ENCODE measurements around the gene GABRQ. TPM values are rescaled to one million over a fixed set of nuclear protein-coding genes. Genes with fewer than 3 reads are reported as not detected.

Gene GABRQ
- not detected for total RNA-seq

DNA sequence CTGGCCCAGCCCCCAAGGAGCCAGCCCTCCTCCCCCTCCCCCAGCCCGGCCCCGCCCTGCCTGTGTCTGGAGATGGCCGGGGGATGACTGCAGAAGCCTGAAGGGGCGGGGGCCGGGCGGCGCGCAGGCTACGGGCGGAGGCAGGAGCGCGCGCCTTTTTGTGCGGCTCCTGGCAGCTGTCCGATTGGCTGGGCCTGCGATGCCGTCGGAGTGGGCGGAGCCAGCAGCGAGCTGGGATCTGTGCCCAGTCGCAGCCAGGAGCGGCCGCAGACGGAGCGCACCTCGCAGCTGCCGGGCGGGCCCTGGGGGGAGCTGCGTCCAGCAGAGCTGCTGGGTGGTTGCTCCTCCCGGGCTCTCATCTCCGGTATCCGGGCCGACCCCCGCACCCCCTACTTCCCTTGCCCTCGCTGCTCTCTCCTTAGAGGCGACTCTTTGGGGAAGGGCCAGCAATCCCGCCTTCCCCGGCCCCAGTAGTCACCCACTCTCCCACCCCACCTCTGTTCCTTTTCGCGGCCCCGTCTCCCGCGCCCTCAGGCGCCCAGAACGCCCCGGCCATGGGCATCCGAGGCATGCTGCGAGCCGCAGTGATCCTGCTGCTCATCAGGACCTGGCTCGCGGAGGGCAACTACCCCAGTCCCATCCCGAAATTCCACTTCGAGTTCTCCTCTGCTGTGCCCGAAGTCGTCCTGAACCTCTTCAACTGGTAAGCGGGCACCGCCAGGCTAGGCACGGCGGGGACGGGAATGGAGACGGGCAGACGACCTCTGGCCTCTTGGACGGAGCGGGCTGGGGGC lies at the start of gene GABRQ:
GABRQ (plus strand) TSS at position 247 of the 794 bp plus-strand sequence; CDS start at position 555, 308 bp downstream.
- DNase-seq: no peak

GRCh38 chrX:152588206-152588605 lies 49.5 kb upstream of the GABRQ start:
- no peak for DNase-seq

GRCh38 chrX:152600853-152601633 lies 36.7 kb upstream of the GABRQ start:
- no peak for DNase-seq

- DNase-seq: no peak
Measured at GRCh38 chrX:152601848-152602616, 35.7 kb upstream of the GABRQ start.

- DNase-seq: no peak
Measured at GRCh38 chrX:152614791-152615190, 22.9 kb upstream of the GABRQ start.

DNA sequence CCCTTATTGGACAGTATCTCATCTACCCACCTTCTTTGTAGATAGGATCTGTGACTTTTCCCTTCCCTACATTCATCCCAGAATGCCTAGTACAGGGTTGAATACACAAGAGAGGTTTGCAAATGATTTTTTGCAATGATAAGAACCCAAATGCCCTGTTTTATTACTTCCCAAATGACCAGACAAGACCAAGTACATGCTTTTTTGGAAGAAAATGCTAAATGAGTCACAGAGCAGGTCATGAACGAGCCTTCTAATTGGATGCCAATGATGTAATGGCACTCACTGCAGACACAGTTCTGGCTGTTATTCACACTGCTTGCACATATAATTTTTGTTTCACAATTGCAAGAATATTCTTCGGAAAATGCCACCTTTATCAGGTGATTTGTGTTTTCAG lies 17.8 kb upstream of the GABRQ start:
- DNase-seq: no peak

- no peak for DNase-seq
Measured at GRCh38 chrX:152632445-152633097, 5.1 kb upstream of the GABRQ start.

- DNase-seq: no peak
Measured at GRCh38 chrX:152635941-152636340, 1.8 kb upstream of the GABRQ start.

DNA sequence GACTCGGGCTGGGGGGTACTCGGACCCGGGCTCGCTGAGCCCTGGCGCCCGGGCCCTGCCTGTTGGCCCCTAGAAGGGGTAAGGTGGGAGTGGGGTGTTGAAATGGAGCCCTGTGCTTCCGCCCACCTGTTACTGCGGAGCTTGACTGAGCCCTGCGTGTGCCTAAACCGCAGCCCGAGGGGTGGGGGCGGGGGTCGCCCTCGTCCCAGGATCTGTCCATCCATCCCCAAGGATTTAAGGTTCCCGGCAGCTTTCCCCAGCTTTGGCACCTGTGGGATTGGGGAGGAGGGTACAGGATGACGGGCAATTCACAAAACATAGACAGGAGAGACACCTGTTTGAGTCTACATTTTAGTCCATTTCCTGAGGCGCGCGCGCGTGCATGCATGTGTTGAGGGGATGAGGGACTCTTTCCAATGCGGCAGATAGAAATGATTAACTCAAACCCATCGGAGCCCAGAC lies 779 bp downstream of the GABRQ start:
- DNase-seq: no peak

DNA sequence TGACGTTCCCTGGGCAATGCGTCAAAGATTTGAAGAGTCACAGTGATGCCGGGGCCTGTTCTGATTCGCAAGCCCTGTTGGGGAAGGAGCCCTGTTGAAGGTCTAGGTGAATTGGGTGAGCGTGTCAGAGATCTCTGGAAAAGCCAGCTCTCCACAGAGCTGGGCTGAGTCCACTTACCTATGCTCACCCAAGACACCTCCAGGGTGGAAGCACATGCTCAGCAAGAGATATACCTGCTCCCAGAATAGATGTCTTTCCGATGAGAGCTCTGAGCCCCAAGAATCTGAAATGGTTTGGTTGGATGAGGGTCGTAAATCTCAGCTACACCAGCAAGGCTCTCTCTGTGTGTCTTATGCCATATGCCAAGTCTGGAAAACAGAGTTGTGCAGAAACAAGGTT lies 1.7 kb downstream of the GABRQ start:
- no peak for DNase-seq

DNA sequence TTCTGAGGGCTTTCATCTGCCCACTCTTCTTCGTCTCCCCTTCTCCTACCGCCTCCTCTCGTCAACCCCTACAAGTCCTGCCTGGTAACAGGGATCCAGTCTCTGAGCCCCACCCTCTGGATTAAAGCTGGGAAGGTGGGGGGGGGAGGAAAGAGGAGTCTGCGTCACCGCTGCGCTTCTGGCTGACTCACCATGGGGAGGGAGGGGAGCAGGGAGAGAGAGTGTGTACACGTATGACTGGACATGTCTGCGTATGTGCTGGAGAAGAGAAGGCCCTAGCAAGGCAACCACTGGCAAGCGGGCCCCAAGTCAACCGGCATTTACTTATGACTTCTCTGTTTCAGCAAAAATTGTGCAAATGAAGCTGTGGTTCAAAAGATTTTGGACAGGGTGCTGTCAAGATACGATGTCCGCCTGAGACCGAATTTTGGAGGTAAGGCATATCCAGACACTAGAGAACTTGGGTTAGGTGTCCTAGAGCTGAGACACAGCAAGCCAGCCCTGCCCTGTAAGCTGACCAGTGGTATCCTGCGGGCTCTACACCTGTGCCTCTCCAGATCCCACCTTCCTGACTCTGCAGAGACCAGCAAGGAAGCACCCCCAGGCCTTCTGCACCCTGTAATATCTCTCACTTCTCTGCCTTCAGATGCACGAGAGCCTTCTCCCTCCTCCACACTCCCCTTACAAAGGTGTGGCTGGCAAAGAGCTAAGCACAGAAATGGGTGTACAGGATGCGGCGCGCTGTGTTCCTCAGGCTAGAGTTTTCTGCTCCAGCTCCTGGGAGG lies 2.5 kb downstream of the GABRQ start:
- DNase-seq: no peak

GRCh38 chrX:152641256-152641875 lies 3.7 kb downstream of the GABRQ start:
- no peak for DNase-seq

- DNase-seq: no peak
Measured at GRCh38 chrX:152641996-152642395, 4.3 kb downstream of the GABRQ start.

DNA sequence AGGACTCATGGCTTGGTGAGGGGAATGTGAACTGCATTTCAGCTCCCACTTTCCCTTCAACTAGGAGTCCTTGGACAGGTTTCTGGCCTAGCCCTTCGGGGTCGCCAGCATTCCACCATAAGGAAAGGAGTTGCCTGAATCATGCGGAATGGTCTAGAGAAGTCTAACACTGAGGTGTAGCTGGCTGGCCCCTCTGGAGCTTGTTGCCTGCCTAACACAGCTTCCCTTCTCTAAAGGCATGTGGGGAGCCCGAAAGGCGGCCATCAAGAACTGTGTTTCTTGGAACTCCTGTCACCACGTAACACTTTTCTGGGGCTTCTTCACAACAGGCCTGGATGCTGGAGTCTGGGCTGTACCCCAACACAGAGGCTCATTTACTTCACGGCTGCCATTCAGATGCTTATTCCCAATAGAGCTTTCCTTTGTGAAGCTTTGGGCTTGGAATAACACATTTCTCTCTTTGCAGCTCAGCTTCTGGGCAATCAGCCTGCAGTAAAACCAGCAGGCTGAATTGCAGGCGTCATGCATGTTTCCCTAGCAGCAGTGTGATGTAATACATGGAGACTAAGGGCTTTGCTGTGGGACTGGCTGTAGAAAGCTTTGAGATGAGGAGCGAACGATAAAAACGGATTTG lies 5.4 kb downstream of the GABRQ start:
- DNase-seq: no peak

GRCh38 chrX:152646961-152647360 lies 9.3 kb downstream of the GABRQ start:
- DNase-seq: no peak

DNA sequence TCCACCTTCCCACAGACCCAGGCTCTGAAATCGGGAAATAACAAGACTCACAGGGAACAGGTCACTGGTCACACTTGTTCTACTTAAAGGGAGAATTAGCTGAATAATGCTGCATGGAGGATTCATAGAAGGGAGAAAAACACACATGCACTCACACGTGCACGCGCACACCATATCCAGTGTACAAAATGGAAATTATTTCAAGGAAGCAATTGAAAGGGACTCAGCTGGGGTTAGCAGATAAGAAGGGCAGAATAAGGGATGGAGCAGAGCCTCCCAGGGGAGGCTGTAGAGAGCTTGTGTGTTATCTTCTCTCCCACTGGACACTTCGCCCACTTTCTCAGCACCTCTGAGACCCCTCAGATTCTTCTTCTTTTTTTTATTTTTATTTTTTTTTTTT lies 10.3 kb downstream of the GABRQ start:
- no peak for DNase-seq

GRCh38 chrX:152652060-152652459 lies 14.4 kb downstream of the GABRQ start:
- no peak for DNase-seq

DNA sequence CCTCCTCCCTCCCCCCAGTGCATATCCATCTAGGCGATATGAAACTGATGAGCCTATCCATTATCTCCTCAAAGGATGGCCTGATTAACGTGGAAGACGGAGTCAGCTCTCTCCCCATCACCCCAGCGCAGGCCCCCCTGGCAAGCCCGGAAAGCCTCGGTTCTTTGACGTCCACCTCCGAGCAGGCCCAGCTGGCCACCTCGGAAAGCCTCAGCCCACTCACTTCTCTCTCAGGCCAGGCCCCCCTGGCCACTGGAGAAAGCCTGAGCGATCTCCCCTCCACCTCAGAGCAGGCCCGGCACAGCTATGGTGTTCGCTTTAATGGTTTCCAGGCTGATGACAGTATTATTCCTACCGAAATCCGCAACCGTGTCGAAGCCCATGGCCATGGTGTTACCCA lies 14.8 kb downstream of the GABRQ start:
- DNase-seq: no peak

DNA sequence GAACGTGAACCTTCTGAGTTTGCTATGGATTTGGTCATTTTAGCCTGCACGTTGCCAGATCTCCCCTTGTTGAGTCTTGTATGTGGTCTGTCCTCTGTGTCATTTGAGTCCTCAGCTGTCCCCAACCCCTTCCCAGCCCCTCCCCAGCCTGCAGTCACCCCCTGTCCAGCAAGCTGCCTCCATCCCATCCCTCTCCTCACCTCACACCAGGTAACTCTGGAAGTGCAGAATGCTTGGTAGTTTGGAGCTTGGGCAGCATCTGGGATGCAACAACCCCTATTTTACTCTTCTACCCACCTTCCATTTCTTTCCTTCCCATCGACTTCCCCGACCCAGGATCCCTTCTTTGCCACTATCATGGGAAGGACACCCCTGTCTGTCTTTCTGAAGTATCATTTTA lies 18.4 kb downstream of the GABRQ start:
- no peak for DNase-seq

DNA sequence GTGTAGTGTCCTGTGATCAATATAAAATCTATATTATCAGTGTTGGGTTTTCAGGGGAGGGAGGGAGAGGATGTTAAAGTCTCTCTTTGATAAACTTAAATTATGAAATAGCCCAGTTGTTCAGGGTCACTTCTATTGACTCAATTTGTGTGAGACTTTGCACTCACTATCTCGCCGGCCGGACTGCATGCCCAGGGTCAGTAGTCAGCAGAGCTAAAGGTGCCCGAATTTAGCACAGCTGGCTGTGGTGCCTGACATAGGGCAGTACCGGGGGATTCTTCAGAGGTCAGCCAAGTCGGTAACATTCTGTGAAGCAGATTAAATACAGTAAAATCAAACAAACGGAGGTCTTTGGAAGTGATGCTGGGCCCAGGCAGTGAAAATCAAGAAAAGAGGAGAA lies 19.2 kb downstream of the GABRQ start:
- DNase-seq: no peak

DNA sequence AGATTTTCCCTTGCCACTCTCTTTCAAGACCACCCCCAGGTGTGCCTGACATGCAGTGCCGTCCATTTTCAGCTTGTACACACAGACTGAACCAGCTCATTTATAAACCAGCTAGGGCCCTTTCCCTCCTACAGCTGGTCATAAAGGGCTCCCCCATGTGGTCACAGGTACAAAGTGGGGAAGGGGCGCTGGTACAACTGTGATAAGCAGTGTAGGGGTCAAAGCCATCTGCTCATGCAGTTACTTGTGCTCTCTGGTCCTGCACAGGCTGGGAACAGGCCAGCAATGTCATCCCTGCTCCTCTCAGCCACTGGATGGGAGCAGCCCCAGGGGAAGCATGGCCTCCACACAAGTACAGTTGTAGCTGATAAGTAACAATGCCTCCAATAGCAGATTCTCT lies 20.6 kb downstream of the GABRQ start:
- no peak for DNase-seq
